ENCODE results near the gene LDB1.

DNA sequence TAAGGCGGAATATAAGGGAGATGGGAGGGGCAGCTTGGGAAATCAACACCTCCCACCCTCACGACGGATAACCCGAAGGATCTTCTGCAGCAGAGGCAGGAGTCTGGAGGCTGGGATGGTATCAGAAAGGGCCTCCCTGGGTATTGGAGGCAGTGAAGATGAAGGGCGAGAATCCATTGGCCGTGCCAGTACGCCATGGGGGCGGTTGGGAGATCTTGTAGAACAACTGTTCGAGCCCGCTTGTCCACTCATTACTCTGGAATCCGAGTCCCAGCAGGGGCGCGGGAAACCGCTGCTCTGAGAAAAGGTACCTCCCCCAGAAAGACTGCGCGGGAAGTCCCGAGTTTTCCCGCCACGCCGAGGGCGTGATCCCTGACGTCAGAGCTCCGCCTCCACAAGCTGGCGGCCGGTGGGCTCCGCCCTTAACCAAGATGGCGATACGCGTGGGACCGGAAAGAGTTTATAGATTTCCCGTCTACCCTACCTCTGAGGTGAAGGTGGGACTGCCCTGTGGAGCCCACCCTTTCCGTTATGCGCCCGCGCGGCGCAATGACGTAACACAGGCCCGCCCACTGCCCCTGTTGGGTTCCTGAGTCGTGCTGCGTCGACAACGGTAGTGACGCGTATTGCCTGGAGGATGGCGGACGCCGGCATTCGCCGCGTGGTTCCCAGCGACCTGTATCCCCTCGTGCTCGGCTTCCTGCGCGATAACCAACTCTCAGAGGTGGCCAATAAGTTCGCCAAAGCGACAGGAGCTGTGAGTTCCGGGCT lies 31.8 kb upstream of the LDB1 start, which contains the start of gene NOLC1:
- no peak for TF ChIP-seq GATA2 (IDR thresholded peaks at IDR 0.05; ENCODE audit: low read depth, low read length)
- TF ChIP-seq GATA3 (IDR thresholded peaks at IDR 0.05; ENCODE audit: low read depth, low read length), result no peak
